ENCODE results near the gene MST1R.
"Not testable (repeated sequence)": the region's sequence is repeated elsewhere in the genome, so short reads cannot be mapped to it uniquely, and the experiment has no call there.

MST1R gene

GRCh38 chr3:49911124-49911420 is 7.4 kb upstream of the MST1R start:
- no peak for DNase-seq

DNA sequence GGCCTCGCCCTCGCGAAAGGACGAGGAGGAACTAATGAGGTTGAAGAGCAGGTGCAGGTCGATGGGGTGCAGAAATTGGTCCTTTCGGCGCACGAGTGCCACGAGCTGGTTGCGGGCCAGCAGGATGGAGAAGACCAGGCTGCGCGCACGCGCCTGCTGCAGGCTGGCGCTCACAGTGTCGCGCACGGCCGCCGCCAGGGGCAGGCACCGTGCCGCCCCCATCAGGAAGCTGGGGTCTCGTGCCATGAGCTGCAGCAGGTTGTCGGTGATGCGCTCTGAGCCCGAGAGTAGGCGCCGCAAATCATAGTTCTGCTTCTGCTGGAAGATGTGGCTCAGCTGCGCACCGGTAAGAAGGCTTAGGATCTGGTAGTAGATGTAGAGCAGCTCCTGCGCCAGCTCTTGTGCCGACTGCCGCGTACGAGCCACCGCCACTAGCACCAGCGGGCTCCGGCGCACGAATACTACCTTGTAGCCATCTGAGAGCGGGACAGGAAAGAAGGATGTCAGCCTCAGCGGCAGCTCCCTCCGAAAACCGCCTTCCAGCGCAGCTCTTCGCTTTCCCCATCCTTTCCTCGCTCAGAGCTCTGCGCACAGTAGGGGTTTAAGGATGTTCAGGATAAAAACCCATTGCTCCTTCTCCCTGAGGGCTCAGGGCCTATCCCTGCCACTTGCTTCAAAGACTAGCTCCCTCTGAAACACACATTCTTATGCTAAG is 6.9 kb upstream of the MST1R start:
- DNase-seq: no peak

DNA sequence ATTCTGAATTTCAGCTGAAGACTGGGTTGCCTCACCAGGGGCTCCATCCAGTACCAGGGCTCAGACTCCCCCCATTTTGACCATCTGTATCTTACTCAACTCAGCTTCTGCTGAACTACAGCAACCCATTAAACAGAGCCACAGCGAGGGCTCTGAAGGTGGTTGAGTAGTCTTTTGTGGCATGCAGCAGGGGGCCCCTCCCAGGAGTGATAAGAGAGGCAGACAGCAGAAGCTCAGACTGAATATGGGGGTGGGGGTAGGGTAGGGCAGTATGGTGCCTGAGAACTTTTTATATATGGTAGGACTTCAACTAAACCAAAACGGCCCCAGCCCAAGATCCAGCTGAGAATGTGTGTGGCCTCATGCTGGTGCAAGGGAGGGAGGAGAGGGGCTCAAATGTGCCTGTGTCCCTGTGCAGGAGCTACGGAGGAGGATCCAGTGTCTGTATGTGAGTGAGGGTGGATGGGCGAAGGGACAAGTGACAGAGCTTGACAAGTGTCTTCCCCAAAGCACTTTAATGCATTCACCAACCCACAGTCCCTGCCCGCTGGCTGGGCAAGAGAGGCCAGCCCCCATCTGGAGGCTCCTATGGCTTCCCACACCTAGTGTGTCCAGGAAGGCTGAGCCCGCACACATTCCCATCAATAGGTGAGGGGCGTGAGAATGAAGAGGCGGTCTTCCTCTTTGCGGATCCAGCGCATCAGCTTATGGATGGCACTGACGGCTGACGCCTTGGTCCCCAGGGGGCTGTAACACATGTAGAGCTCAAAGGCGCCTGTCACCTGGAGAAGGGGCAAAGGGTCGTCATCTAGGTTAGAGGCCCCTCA is 4.9 kb upstream of the MST1R start:
- no peak for DNase-seq

DNA sequence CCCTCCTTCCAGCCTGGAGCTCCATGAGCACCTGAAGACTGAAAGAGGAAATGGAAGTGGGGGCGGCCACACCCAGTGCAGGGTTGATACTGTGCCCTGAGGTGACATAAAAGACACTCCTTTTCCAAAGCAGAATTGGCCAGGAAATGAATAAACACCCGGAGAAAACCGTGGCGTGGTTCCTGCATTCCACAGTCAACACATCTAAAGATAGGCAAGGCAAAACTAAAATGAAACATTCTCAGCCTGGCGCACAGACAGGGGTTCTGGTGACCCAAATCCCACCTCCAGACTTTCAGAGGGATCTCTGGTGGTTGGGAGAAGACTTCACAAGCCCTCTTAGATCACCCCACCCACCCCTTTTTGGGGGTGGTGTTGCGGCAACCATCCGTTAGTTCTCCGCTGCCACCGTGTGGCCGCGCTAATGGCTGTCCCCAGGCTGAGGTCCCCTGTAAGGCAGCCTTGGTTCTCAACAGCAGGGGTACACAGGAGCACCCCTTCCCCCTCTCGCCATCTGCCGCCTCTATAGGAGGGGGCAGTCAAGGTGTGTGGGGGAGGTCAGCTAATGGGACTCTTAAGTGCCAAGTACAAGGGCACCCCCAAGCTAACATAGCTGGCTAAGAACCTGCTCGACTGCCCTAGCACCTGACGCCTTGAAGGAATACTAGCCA is 2.5 kb upstream of the MST1R start:
- peak; percentile 68 for DNase-seq

DNA sequence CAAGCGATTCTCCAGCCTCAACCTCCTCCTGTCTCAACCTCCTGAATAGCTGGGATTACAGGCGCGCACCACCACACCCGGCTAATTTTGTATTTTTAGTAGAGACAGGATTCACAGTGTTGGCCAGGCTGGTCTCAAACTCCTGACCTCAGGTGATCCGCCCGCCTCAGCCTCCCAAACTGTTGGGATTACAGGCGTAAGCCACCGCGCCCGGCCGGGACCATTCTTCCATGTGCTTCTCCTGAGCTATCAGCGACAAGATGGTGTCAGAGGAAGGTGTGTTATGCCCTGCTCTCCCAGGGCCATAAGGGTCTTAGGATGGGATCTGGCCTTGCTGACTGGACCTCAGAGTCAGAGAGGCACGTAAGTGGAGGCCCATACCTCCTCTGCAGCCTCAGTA is 775 bp upstream of the MST1R start:
- not testable (repeated sequence) for DNase-seq

DNA sequence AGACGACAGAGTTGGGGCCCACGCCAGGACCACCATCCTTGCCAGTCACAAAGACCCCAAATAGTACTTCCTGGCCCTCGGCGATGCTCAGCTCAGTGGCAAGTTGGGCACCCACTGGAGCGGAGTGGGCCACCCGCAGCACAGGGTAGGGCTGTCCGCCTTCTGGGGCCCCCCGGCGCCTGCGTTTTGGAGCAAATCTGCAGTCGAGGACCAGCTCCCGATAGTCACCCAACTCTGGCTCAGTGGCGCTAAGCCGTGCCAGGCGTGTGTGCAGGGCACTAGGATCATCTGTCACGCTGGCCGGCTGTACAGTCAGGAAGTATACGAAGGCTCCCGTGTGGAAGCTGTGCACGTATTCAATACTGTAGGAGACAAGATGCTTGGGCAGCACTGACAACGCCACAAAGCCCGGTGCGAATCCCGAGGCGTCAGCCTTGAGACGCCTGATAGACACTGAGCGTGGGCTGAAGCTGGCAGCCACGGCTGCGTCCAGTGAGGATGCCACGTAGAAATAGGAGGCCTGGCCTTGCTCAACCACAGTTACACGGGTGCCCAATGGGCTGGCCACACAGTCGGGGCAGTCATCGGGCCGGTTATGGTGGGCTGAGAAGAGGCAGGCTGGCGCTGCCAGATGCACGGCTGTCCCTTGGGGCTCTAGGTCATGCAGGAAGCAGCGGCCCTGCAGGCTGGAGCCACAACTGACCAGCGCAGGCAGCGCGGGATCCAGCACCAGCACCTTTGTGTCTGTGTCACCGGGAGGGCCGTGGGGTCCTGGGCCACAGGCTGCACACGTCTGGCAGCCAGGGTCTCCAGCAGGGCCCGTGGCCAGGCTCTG is 945 bp downstream of the MST1R start:
- DNase-seq: no peak

GRCh38 chr3:49901366-49902339 is 2.0 kb downstream of the MST1R start:
- no peak for DNase-seq

GRCh38 chr3:49900491-49901153 is 3.1 kb downstream of the MST1R start:
- DNase-seq: no peak

GRCh38 chr3:49899815-49900214 is 3.9 kb downstream of the MST1R start:
- peak; percentile 19 for DNase-seq

- no peak for DNase-seq
Observed at GRCh38 chr3:49898991-49899390, 4.7 kb downstream of the MST1R start.

- no peak for DNase-seq
Observed at GRCh38 chr3:49896345-49896744, 7.3 kb downstream of the MST1R start.

DNA sequence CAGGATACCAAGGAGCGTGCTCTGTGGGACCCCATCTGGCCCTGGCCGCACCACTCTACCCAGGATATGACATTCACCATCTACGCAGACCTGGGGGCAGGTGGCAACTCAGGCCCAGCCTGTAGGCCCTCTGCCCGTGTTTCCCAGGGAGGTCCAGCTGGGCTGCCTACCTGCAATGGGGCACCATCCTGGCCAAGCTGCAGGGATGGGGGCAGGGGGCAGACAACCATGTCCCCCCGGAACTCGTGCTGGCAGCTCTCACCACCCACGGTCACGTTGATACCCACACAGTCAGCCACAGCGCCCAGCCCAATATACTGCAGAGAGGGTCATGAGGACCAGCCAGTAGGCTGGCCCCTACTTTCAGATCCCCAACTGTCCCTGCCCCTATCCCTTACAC is 7.9 kb downstream of the MST1R start:
- DNase-seq: no peak

- DNase-seq: no peak
Observed at GRCh38 chr3:49889296-49889695, 14.4 kb downstream of the MST1R start.

- no peak for DNase-seq
Observed at GRCh38 chr3:49886922-49887265, 16.8 kb downstream of the MST1R start.

- no peak for DNase-seq
Observed at GRCh38 chr3:49883998-49884397, 19.7 kb downstream of the MST1R start.

- DNase-seq: no peak
Observed at GRCh38 chr3:49882166-49882565, 21.5 kb downstream of the MST1R start.

DNA sequence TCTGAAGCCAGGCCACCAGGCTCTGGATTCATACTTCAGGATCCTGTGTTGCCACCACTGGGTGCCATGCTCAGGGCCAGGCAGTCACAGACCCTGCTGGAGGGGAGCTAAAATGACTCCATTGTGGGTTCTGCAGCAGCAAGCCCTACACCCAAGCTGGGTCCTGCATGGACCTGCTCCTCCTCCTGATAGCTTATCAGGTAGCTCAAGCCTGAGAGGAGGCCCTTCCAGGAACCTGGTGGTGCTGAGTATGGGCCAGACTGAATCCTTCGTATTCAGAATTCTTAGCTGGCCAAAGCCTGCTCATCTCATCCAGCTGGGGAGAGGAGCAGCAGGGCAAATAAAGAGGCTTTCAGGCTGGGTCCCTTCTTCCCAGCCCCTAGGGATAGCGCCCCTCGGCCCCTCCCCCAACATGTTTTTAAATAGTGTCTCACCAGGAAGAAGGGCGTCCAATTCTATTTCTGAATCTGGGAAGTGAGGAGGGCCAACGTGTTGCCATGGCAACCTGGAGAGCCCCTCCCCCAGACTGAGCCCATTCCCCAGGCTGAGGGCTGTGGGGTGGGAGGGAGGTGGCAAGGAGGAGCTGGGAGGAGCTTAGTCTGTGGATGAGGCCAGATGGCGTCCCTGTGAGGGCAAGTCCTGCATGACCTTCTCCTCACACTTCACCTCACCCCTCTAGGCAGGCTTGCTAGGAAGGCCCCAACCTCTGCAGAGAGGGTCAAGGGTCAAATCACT is 22.9 kb downstream of the MST1R start:
- no peak for DNase-seq

DNA sequence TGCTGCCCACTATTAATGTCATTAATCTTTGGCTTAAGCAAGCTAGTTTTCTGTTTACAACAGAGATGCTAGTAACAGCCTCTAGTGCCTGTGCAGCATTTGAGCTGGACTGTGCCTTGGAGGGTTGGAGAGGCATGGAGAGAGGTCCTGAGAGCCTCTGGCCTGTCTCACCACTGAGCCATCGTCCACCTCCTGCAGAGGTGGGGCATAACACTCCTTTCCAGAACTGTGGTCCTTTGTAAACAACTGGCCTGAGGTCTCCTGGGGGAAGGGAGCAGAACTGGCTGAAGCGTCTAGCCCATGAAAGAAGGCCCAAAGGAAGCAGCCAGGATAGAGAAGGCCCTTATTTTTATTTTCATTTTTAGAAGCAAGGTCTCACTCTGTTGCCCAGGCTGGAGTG is 24.0 kb downstream of the MST1R start:
- no peak for DNase-seq

DNA sequence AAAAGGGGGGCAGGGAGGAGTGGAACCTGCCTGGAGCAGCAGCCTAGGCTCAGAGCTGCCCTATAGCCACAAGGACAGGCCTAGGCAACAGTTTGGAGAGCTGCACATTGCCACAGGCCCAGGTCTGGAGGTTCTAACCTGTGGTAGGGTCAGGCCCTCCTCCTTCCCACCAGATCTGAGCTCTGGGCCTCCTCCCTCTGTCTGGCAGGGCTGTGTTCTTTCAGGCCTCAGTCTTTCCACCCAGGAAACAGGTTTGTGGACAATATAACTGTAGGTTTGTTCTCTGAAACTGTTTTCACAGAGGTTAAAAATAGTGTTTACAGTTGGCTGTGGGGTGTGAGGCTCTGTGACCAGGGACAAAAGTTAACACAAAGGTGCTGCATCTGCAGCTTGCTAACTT is 25.0 kb downstream of the MST1R start:
- DNase-seq: no peak

DNA sequence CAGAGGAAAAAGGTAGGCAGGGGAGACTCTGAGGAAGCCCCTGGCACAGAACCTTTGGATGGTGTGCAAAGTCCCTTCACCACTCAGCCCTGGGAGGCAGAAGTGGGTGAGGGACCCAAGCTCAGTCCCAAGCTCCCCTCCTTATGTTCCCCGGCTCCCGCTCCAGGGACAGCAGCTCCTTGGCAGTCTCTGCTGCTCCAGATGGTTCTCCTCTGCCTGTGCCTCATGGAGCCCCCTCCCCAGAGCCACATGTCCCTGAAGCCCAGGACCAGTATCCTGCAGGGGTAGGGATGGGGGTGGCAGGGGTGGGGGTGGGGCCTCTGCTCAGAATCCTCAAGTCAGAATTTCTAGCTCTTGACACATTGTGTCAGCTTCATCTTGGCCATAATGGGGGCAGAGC is 26.0 kb downstream of the MST1R start:
- no peak for DNase-seq

GRCh38 chr3:49876567-49876966 is 27.1 kb downstream of the MST1R start:
- no peak for DNase-seq

Data from activated CD4-positive, alpha-beta T cell treated with anti-CD3 and anti-CD28 coated beads for 48 hours (primary cell).